RPMI8226 (cell line): ENCODE results near the gene NOS1AP.

Experiments
- DNase-seq: peaks from one replicate; pipeline ENCODE4 v3.0.0-alpha.2; 2015

Gene NOS1AP

GRCh38 chr1:162373541-162374260, 304.2 kb downstream of the NOS1AP start:
- DNase-seq = no peak

- no peak for DNase-seq
Observed at GRCh38 chr1:162374406-162374805, 304.9 kb downstream of the NOS1AP start.

- DNase-seq = no peak
Observed at GRCh38 chr1:162375463-162375862, 306.0 kb downstream of the NOS1AP start.

- no peak for DNase-seq
Observed at GRCh38 chr1:162376691-162377090, 307.2 kb downstream of the NOS1AP start, which contains the start of gene SPATA46. SPATA46 (minus strand) TSS chr1:162376854; CDS start chr1:162376790, 64 bp downstream.

GRCh38 chr1:162380061-162380846, 310.8 kb downstream of the NOS1AP start:
- peak; percentile 14 for DNase-seq

- no peak for DNase-seq
Observed at GRCh38 chr1:162381383-162381782, 311.9 kb downstream of the NOS1AP start, which contains the start of gene C1orf226. C1orf226 (plus strand) TSS chr1:162381728; CDS start chr1:162381902, 174 bp downstream.

- no peak for DNase-seq
Observed at GRCh38 chr1:162381941-162382750, 312.7 kb downstream of the NOS1AP start.

- no peak for DNase-seq
Observed at GRCh38 chr1:162383091-162383490, 313.6 kb downstream of the NOS1AP start.

GRCh38 chr1:162383516-162383915, 314.0 kb downstream of the NOS1AP start:
- no peak for DNase-seq

GRCh38 chr1:162384116-162384515, 314.6 kb downstream of the NOS1AP start:
- DNase-seq = no peak

GRCh38 chr1:162384601-162385279, 315.2 kb downstream of the NOS1AP start:
- DNase-seq = no peak

GRCh38 chr1:162385280-162385623, 315.8 kb downstream of the NOS1AP start:
- no peak for DNase-seq

GRCh38 chr1:162385702-162386101, 316.2 kb downstream of the NOS1AP start:
- DNase-seq = no peak

GRCh38 chr1:162386292-162387225, 317.1 kb downstream of the NOS1AP start:
- no peak for DNase-seq

GRCh38 chr1:162387226-162388082, 318.0 kb downstream of the NOS1AP start:
- no peak for DNase-seq

GRCh38 chr1:162388083-162388594, 318.6 kb downstream of the NOS1AP start:
- DNase-seq = no peak

- DNase-seq = no peak
Observed at GRCh38 chr1:162388615-162389014, 319.1 kb downstream of the NOS1AP start.

- DNase-seq = peak; percentile 37
Observed at GRCh38 chr1:162389021-162389818, 319.7 kb downstream of the NOS1AP start.

- peak; percentile 19 for DNase-seq
Observed at GRCh38 chr1:162389971-162390370, 320.5 kb downstream of the NOS1AP start.
